Loucy (cell line): ENCODE data around the gene VARS1.
"Not testable (repeated sequence)": the region's sequence is repeated elsewhere in the genome, so short reads cannot be mapped to it uniquely, and the experiment has no call there.

Experiments
- CTCF ChIP-seq: fragments of 200-600 bp; sonication (generic); conservative IDR thresholded peaks from 2 replicates; pipeline ENCODE4 v1.5.1; 2014; ENCODE audit warnings: mild to moderate bottlenecking, antibody characterized with exemption, low read length
- EZH2phosphoT487 ChIP-seq: fragments of 200-600 bp; IDR thresholded peaks from 2 replicates; pipeline ENCODE4 v1.6.1; 2018; ENCODE audit warnings: antibody characterized with exemption, mild to moderate bottlenecking, moderate library complexity, borderline replicate concordance

DNA sequence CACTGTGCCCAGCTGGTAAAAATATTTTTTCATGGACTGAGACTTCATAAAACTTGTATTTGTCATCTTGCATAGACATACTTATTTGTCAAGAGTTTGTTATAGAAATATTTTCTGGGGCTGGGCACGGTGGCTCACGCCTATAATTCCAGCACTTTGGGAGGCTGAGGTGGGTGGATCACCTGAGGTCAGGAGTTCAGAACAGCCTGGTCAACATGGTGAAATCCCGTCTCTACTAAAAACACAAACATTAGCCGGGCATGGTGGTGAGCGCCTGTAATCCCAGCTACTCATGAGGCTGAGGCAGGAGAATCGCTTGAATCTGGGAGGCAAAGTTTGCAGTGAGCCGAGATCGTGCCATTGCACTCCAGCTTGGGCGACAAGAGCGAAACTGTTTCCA lies 13.0 kb upstream of the VARS1 start:
- TF ChIP-seq CTCF, EZH2phosphoT487: not testable (repeated sequence)
